Stomach (tissue), 9 donors: Measurements from ENCODE around the gene LHX4. TPM values are rescaled to one million over a fixed set of nuclear protein-coding genes. Genes with fewer than 3 reads are reported as not detected.
A peak's percentile ranks its signal among the peaks of the same experiment; 100 is the strongest.

Experiments
- DNase-seq, 2 donors: peaks; one replicate each; pipeline versions ENCODE4 v3.0.0 to v3.0.0-alpha.2; 2013 to 2019
- H3K27ac ChIP-seq, 5 donors: fragments of 200-600 bp in 4 of 5; sonication (generic) in 4 of 5; one replicate each; pipeline ENCODE4 v1.5.1; 2013 to 2019; ENCODE audit warnings: mild to moderate bottlenecking in 1 of 5, moderate library complexity in 1 of 5
- H3K27me3 ChIP-seq, 3 donors: fragments of 200-600 bp; sonication (generic); one replicate each; pipeline ENCODE4 v1.5.1; 2017 to 2019; ENCODE audit warnings: mixed run types in 1 of 3
- H3K36me3 ChIP-seq, 4 donors: fragments of 200-600 bp; sonication (generic); 1 replicate in 3 of 4; 2 replicates in 1 of 4; pipeline ENCODE4 v1.5.1; 2016 to 2019
- H3K4me1 ChIP-seq, 4 donors: fragments of 200-600 bp; sonication (generic); one replicate each; pipeline ENCODE4 v1.5.1; 2016 to 2019
- H3K4me3 ChIP-seq, 4 donors: fragments of 200-600 bp; sonication (generic) in 3 of 4; one replicate each; pipeline ENCODE4 v1.5.1; 2016 to 2019; ENCODE audit warnings: mild to moderate bottlenecking in 1 of 4
- H3K9me3 ChIP-seq, 4 donors: fragments of 200-600 bp; sonication (generic); one replicate each; pipeline ENCODE4 v1.5.1; 2016 to 2019
- EP300 ChIP-seq: sonication (generic); formaldehyde crosslinking; IDR thresholded peaks from one replicate; pipeline ENCODE4 v1.6.1; 2017; ENCODE audit warnings: antibody characterized with exemption
- POLR2A ChIP-seq, 4 donors: fragments of 450-650 bp; IDR thresholded peaks; one replicate each; pipeline ENCODE4 v1.6.1; 2016; ENCODE audit warnings: antibody characterized with exemption in 4 of 4, control low read depth in 2 of 4, mild to moderate bottlenecking in 1 of 4, moderate library complexity in 1 of 4
- POLR2AphosphoS5 ChIP-seq, 3 donors: sonication (generic); formaldehyde crosslinking; IDR thresholded peaks; one replicate each; pipeline ENCODE4 v1.6.1; 2016; ENCODE audit warnings: antibody characterized with exemption in 3 of 3
- WGBS, 5 donors: extraction: QIAGEN DNeasy Blood & Tissue Kit in 3 of 5; methylation state at CpG; one replicate each; pipeline versions ENCODE4 v1.1.5 to v1.1.7; 2013 to 2018; 5-methylcytosine and 5-hydroxymethylcytosine counted together
- intact Hi-C: fragments of 100-400 bp; cut with DNase I; formaldehyde crosslinking; loops from one replicate; pipeline ENCODE4 v1.15.1; 2023; ENCODE audit warnings: low total_unique reads
- polyA plus RNA-seq, 3 donors: library from polyadenylated mRNA; stranded (reverse); fragments of 200-250 nt; gene quantifications; one replicate each; pipeline ENCODE4 v1.2.3, GENCODE V29; 2013
- total RNA-seq, 5 donors: library from RNA; depleted of rRNA; stranded (reverse); fragments of >200 nt; gene quantifications; one replicate each; pipeline versions ENCODE4 v1.1.0 to v1.2.3, GENCODE V29; 2014 to 2016
- TF ChIP-seq, protein P1 (sequence below), 7 experiments: fragments of 450-650 bp in 4 of 7; fragments of 200-600 bp in 3 of 7; sonication (generic) in 3 of 7; IDR thresholded peaks; one replicate each; pipeline ENCODE4 v1.5.1; 2016 to 2019; ENCODE audit warnings: antibody characterized with exemption in 7 of 7, control low read depth in 2 of 7, mild to moderate bottlenecking in 1 of 7
- donor health status: healthy with polysubstance abuse.
- donor health status: Bipolar disorder and iron deficiency.
- donor health status: healthy.

Gene LHX4
- total and polyA plus RNA-seq, 8 donors: 0.03 to 0.18 TPM; not detected in 6

DNA sequence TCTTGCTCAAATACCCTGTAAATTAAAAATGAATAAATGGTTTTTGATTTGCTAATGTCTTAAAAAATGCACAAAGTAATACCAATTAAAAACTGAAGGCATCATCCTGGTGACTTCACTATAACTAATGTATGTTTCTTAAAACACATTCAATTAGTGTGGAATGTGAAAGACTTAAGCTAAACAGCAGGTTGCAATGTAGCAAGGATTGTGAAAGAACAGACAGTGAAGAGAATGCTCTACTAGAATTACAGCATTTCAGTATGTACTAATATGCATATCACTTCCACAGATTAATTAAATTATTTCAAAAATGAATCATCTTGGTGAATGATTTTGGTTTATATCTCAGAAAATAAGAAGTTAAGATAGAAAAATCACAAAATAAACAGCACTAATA is 56.4 kb downstream of the LHX4 start:
- Histone ChIP-seq H3K4me1 (peaks cover 0 to 12% (median 0%) of the 10 kb centered on the region in 4 donors), H3K27ac (no peak overlapping the region), H3K27me3 (no peaks in the 10 kb centered on the region), H3K9me3 (no peaks in the 10 kb centered on the region), H3K36me3 (peaks cover 0 to 28% (median 22%) of the 10 kb centered on the region in 4 donors), H3K4me3 (no peak overlapping the region)
- TF ChIP-seq, protein P1, sequence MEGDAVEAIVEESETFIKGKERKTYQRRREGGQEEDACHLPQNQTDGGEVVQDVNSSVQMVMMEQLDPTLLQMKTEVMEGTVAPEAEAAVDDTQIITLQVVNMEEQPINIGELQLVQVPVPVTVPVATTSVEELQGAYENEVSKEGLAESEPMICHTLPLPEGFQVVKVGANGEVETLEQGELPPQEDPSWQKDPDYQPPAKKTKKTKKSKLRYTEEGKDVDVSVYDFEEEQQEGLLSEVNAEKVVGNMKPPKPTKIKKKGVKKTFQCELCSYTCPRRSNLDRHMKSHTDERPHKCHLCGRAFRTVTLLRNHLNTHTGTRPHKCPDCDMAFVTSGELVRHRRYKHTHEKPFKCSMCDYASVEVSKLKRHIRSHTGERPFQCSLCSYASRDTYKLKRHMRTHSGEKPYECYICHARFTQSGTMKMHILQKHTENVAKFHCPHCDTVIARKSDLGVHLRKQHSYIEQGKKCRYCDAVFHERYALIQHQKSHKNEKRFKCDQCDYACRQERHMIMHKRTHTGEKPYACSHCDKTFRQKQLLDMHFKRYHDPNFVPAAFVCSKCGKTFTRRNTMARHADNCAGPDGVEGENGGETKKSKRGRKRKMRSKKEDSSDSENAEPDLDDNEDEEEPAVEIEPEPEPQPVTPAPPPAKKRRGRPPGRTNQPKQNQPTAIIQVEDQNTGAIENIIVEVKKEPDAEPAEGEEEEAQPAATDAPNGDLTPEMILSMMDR (IDR thresholded peaks at IDR 0.05): no peak
- no peak for TF ChIP-seq POLR2A (IDR thresholded peaks at IDR 0.05)
- TF ChIP-seq EP300: no peak
- TF ChIP-seq POLR2AphosphoS5 (IDR thresholded peaks at IDR 0.05): no peak
- no peak for DNase-seq
- intact Hi-C loops: no loop called here

DNA sequence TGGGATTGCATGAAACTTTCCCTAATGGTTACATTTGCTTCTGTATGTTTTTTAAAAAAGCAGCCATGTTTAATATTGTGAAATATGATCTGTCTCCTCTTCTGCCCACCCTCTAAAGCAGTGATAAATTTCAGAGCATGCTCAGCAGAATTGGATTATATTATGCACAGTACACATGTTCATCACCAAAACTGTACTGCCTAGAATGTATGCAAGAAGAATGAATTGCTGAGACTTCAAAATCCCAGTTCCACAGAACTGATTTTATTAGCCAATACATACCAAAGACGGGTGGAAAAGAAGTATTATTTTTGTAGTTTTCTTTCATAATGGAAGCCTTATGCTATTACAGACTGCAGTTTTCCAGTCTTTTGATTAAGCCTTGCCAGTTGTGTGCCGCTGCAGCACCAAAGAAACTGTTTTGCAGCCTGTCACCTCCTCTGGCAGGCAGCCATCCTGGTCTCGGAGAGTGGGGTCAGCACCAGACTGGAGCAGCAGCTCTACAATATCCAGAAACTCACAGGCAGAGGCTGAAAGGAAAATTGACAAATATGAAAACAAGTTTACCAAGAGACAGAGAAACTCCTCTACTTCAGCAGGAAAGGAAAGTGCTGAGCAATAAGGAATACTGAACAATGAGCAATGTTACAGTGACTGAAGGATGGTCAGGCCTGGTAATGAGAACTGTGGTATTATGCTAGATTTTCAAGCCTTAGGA is 58.1 kb downstream of the LHX4 start:
- 63 to 90% (median 81%) methylated on average over 3 of the region's 3 CpGs for WGBS, 5 donors
- intact Hi-C loops: no loop called here
- no peak overlapping the region for H3K27ac ChIP-seq

GRCh38 chr1:180288940-180289339 is 58.9 kb downstream of the LHX4 start:
- 64 to 91% (median 74%) methylated on average over 1 of the region's 1 CpG for WGBS, 5 donors
- H3K9me3 ChIP-seq: no peaks in the 10 kb centered on the region
- TF ChIP-seq EP300 (no peak), POLR2A (IDR thresholded peaks at IDR 0.05) (no peak), POLR2AphosphoS5 (IDR thresholded peaks at IDR 0.05) (no peak)
- TF ChIP-seq, protein P1 (IDR thresholded peaks at IDR 0.05): no peak
- intact Hi-C loops: no loop called here
- H3K4me1 ChIP-seq: peaks cover 0 to 12% (median 0%) of the 10 kb centered on the region in 4 donors
- no peaks in the 10 kb centered on the region for H3K27me3 ChIP-seq
- no peak overlapping the region for H3K27ac ChIP-seq
- peaks cover 0 to 27% (median 22%) of the 10 kb centered on the region in 4 donors for H3K36me3 ChIP-seq
- no peak overlapping the region for H3K4me3 ChIP-seq
- DNase-seq: no peak

More for the DNA sequence above, 58.1 kb downstream of the LHX4 start:
- peak in 1 of 2 donors; percentile 32 for DNase-seq
- H3K4me3 ChIP-seq: no peak overlapping the region
- no peaks in the 10 kb centered on the region for H3K9me3 ChIP-seq
- peaks cover 0 to 27% (median 22%) of the 10 kb centered on the region in 4 donors for H3K36me3 ChIP-seq
- H3K27me3 ChIP-seq: no peaks in the 10 kb centered on the region
- peaks cover 0 to 12% (median 0%) of the 10 kb centered on the region in 4 donors for H3K4me1 ChIP-seq
- TF ChIP-seq POLR2A (IDR thresholded peaks at IDR 0.05) (no peak), POLR2AphosphoS5 (IDR thresholded peaks at IDR 0.05) (no peak), EP300 (no peak)
- TF ChIP-seq, protein P1 (IDR thresholded peaks at IDR 0.05): no peak

DNA sequence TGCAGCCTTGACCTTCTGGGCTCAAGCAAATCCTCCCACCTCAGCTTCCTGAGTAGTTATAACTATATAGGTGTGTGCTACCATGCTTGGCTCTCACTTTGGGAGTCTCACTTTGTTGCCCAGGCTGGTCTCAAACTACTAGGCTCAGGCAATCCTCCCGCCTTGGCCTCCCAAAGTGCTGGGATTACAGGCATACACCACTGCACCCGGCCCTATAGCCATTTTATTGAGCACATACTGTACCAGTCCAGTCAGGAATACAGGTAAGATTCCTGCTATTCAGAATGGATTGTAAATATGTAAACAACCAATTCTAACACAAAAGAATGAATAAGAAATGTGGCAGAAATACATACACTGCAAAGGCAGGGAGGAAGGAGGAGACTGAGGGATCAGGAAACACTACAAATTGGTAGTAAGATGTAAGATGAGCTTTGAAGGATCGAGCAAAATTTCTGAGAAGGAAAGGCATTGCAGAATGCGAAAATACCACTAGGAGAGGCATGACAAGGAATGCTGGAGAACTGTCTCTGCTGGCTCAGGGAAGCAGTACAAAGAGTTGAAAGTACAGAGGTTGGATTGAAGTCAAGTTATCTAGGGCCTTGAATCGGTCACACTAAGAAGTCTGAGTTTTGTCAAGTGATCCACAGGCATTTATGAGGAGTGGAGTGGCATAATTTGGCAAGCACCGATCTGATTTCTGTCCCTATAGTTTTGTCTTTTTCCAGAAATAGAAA is 60.4 kb downstream of the LHX4 start:
- Histone ChIP-seq H3K4me3 (no peak overlapping the region), H3K27me3 (no peaks in the 10 kb centered on the region), H3K4me1 (peaks cover 0 to 12% (median 0%) of the 10 kb centered on the region in 4 donors), H3K36me3 (peaks cover 0 to 19% (median 10%) of the 10 kb centered on the region in 4 donors), H3K27ac (no peak overlapping the region), H3K9me3 (no peaks in the 10 kb centered on the region)
- intact Hi-C loops: no loop called here
- TF ChIP-seq, protein P1 (IDR thresholded peaks at IDR 0.05): no peak
- TF ChIP-seq EP300: no peak
- no peak for TF ChIP-seq POLR2A (IDR thresholded peaks at IDR 0.05)
- 93 to 98% (median 95%) methylated on average over 6 of the region's 6 CpGs for WGBS, 5 donors
- DNase-seq: no peak
